Endodermal cell (in vitro differentiated cells): ENCODE measurements around the gene MOB1B. TPM values are rescaled to one million over a fixed set of nuclear protein-coding genes. Genes with fewer than 3 reads are reported as not detected.

ENCODE experiments used
- DNase-seq: peaks from one replicate; pipeline ENCODE4 v3.0.0-alpha.2; 2017
- H3K27ac ChIP-seq: 2 replicates; pipeline ENCODE4 v1.5.1; 2013; ENCODE audit warnings: mild to moderate bottlenecking, low read depth, low read length, moderate library complexity
- H3K27me3 ChIP-seq: 2 replicates; pipeline ENCODE4 v1.6.1; 2013; ENCODE audit warnings: mild to moderate bottlenecking, low read length, moderate library complexity; ENCODE audit not compliant: insufficient read depth, control insufficient read depth, poor library complexity, severe bottlenecking
- H3K36me3 ChIP-seq: 2 replicates; pipeline ENCODE4 v1.7.0; 2013; ENCODE audit warnings: mild to moderate bottlenecking, low read length, moderate library complexity; ENCODE audit not compliant: control insufficient read depth, insufficient read depth
- H3K4me1 ChIP-seq: one replicate; pipeline ENCODE4 v1.7.0; 2013; ENCODE audit warnings: low read length; ENCODE audit not compliant: control insufficient read depth, insufficient read depth
- H3K4me3 ChIP-seq: 2 replicates; pipeline ENCODE4 v1.5.1; 2013; ENCODE audit warnings: mild to moderate bottlenecking, low read length, moderate library complexity
- H3K9ac ChIP-seq: 2 replicates; pipeline ENCODE4 v1.6.1; 2013; ENCODE audit warnings: mild to moderate bottlenecking, low read length, moderate library complexity; ENCODE audit not compliant: poor library complexity, severe bottlenecking; ENCODE audit errors: extremely low read depth
- H3K9me3 ChIP-seq: 2 replicates; pipeline ENCODE4 v1.6.1; 2013; ENCODE audit warnings: mild to moderate bottlenecking, low read length, moderate library complexity; ENCODE audit not compliant: control insufficient read depth
- H3K27ac Mint-ChIP-seq: 2 replicates; pipeline ENCODE4 v1.8.0; 2020; ENCODE audit warnings: mixed read lengths
- H3K27me3 Mint-ChIP-seq: 2 replicates; pipeline ENCODE4 v1.8.0; 2021; ENCODE audit warnings: mild to moderate bottlenecking, mixed read lengths; ENCODE audit not compliant: insufficient read depth
- H3K36me3 Mint-ChIP-seq: 2 replicates; pipeline ENCODE4 v1.8.0; 2020; ENCODE audit warnings: low read depth, mixed read lengths
- H3K4me1 Mint-ChIP-seq: 2 replicates; pipeline ENCODE4 v1.8.0; 2020; ENCODE audit warnings: mixed read lengths
- H3K4me3 Mint-ChIP-seq: 2 replicates; pipeline ENCODE4 v1.8.0; 2020; ENCODE audit warnings: mild to moderate bottlenecking, moderate library complexity, mixed read lengths
- H3K9me3 Mint-ChIP-seq: 2 replicates; pipeline ENCODE4 v1.8.0; 2020; ENCODE audit warnings: mild to moderate bottlenecking, mixed read lengths
- CTCF ChIP-seq: fragments of 200-600 bp; sonication (generic); conservative IDR thresholded peaks from 2 replicates; pipeline ENCODE4 v1.5.0; 2021; ENCODE audit warnings: antibody characterized with exemption, mild to moderate bottlenecking
- WGBS, 2 experiments: methylation state at CpG; one replicate each; pipeline versions ENCODE4 v1.1.5 to v1.1.7; 2013; ENCODE audit warnings: missing lambda C conversion rate in 2 of 2, mixed read lengths in 1 of 2; ENCODE audit not compliant: insufficient coverage in 1 of 2, insufficient read length in 1 of 2; 5-methylcytosine and 5-hydroxymethylcytosine counted together
- total RNA-seq, 2 donors: library from RNA; stranded (reverse); fragmentation: NEBNext Ultra II Directional in 1 of 2; extraction: Animal tissue kit (Norgen Biotek cat#: 25700) in 1 of 2; gene quantifications; 2 replicates in 1 of 2; 3 replicates in 1 of 2; pipeline ENCODE4 v1.2.1, GENCODE V29; 2021

The MOB1B gene
- total RNA-seq, 2 donors from 2014 or later: 28.7 to 30.5 TPM

DNA sequence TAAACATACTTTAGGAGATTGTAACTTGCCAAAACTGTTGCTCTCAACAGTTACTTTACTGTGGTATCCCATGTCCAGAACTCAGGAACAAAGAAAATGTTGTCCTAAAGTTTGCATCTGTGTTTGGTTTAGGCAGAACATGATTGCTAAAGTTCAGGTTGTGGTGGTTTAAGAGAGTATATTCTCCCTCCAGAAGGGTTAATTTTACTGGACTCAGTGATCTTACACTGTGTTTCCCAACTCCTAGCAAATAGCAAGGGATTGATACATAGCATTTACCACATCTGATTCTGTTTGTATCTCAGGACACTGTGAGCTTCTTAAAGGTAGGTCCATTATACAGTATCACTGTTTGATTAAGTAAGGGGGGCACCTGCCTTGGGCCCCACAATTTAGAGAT is 78.0 kb downstream of the MOB1B start:
- TF ChIP-seq CTCF: no peak
- H3K27ac Mint-ChIP-seq: no peak overlapping the region

GRCh38 chr4:70984106-70984505 is 81.9 kb downstream of the MOB1B start:
- DNase-seq: no peak
- Mint-ChIP-seq H3K27ac (no peak overlapping the region), H3K4me3 (no peak overlapping the region), H3K9me3 (no peaks in the 10 kb centered on the region), H3K36me3 (peaks cover 3% of the 10 kb centered on the region), H3K27me3 (no peaks in the 10 kb centered on the region), H3K4me1 (no peaks in the 10 kb centered on the region)
- Histone ChIP-seq H3K9ac (no peak overlapping the region), H3K27me3 (no peaks in the 10 kb centered on the region), H3K4me3 (no peak overlapping the region), H3K9me3 (no peaks in the 10 kb centered on the region), H3K36me3 (peaks cover 23% of the 10 kb centered on the region), H3K27ac (no peak overlapping the region), H3K4me1 (no peaks in the 10 kb centered on the region)
- peak; percentile 15 for TF ChIP-seq CTCF

More for the DNA sequence above, 78.0 kb downstream of the MOB1B start:
- peaks cover 3% of the 10 kb centered on the region for H3K4me1 Mint-ChIP-seq
- no peaks in the 10 kb centered on the region for H3K27me3 ChIP-seq
- no peaks in the 10 kb centered on the region for H3K9me3 Mint-ChIP-seq
- no peak overlapping the region for H3K4me3 Mint-ChIP-seq
- H3K27me3 Mint-ChIP-seq: no peaks in the 10 kb centered on the region
- no peak overlapping the region for H3K9ac ChIP-seq
- H3K4me3 ChIP-seq: no peak overlapping the region
- H3K27ac ChIP-seq: no peak overlapping the region
- H3K4me1 ChIP-seq: no peaks in the 10 kb centered on the region
- no peaks in the 10 kb centered on the region for H3K9me3 ChIP-seq
- no peak for DNase-seq
- peaks cover 51% of the 10 kb centered on the region for H3K36me3 ChIP-seq
- peaks cover 10% of the 10 kb centered on the region for H3K36me3 Mint-ChIP-seq

- Histone ChIP-seq H3K4me1 (no peaks in the 10 kb centered on the region), H3K4me3 (no peak overlapping the region), H3K27me3 (no peaks in the 10 kb centered on the region), H3K27ac (no peak overlapping the region), H3K9me3 (no peaks in the 10 kb centered on the region), H3K36me3 (peaks cover 23% of the 10 kb centered on the region), H3K9ac (no peak overlapping the region)
- Mint-ChIP-seq H3K27me3 (no peaks in the 10 kb centered on the region), H3K36me3 (peaks cover under 1% of the 10 kb centered on the region), H3K4me3 (no peak overlapping the region), H3K27ac (no peak overlapping the region), H3K4me1 (no peaks in the 10 kb centered on the region), H3K9me3 (no peaks in the 10 kb centered on the region)
- DNase-seq: no peak
- 95 to 100% methylated on average over 1 of the region's 1 CpG for whole genome bisulfite sequencing, 2 experiments
- no peak for TF ChIP-seq CTCF
Measured at GRCh38 chr4:70984589-70984988, 82.4 kb downstream of the MOB1B start.
